SK-N-MC (cell line): ENCODE results near the gene ZNF576.

Experiments used
- EZH2 ChIP-seq: fragments of 200-600 bp; sonication (generic); IDR thresholded peaks from one replicate; pipeline ENCODE4 v1.6.1; 2017; ENCODE audit warnings: antibody characterized with exemption
- POLR2AphosphoS5 ChIP-seq: IDR thresholded peaks from 2 replicates; pipeline ENCODE4 v1.6.1; 2012; ENCODE audit warnings: mild to moderate bottlenecking, low read depth, low read length, borderline replicate concordance

- TF ChIP-seq POLR2AphosphoS5 (no peak), EZH2 (no peak)
These were observed 14.9 kb upstream of the ZNF576 start for GRCh38 chr19:43581467-43581866.
